ENCODE data around the gene LTA. TPM values are rescaled to one million over a fixed set of nuclear protein-coding genes. Genes with fewer than 3 reads are reported as not detected.

LTA gene
- polyA plus RNA-seq, 3 donors: 0.26 to 0.28 TPM; not detected in 1

- Histone ChIP-seq H3K27ac (ENCODE audit: low read depth in 1 of 2, low read length in 2 of 2) (peak overlapping the region; percentile 96 to 98), H3K36me3 (replicated peaks in 1 of 2; ENCODE audit: control insufficient read depth in 1 of 2, insufficient read depth in 2 of 2, low read length in 2 of 2) (no peaks in the 10 kb centered on the region), H3K4me1 (ENCODE audit: control insufficient read depth in 1 of 2, insufficient read depth in 2 of 2, low read length in 2 of 2) (peaks cover 84 to 85% of the 10 kb centered on the region in 2 donors), H4K20me1 (ENCODE audit: insufficient read depth, low read length) (no peaks in the 10 kb centered on the region), H3K27me3 (ENCODE audit: control insufficient read depth in 2 of 2, insufficient read depth in 2 of 2, low read length in 2 of 2) (no peaks in the 10 kb centered on the region), H3K9ac (ENCODE audit: insufficient read depth, low read length, poor library complexity, severe bottlenecking) (peak overlapping the region; percentile 75), H3K79me2 (ENCODE audit: insufficient read depth, low read length) (peaks cover 15% of the 10 kb centered on the region), H3K4me3 (replicated peaks in 1 of 3; ENCODE audit: low read depth in 2 of 3, low read length in 3 of 3) (peak overlapping the region in 2 of 3 experiments; percentile 4 to 66), H2AFZ (ENCODE audit: insufficient read depth, low read depth, low read length, poor library complexity, severe bottlenecking) (no peak overlapping the region), H3K4me2 (replicated peaks; ENCODE audit: extremely low read depth, low read length, poor library complexity, severe bottlenecking) (peak overlapping the region; percentile 78), H3K9me3 (replicated peaks in 1 of 2; ENCODE audit: control insufficient read depth in 1 of 2, insufficient read depth in 1 of 2, low read length in 2 of 2) (no peaks in the 10 kb centered on the region)
- DNase-seq: no peak
- H3K4me1 Mint-ChIP-seq: peaks cover 87% of the 10 kb centered on the region
- intact Hi-C loops (cut with micrococcal nuclease): loop anchor here in 1 of 2 donors (1.0 kb wide), 1 partner anchor 8 kb away; no protein-coding TSS in a partner anchor
- TF ChIP-seq CTCF (IDR thresholded peaks at IDR 0.05): no peak
- peaks cover 18 to 26% of the 10 kb centered on the region in 2 donors for H3K36me3 Mint-ChIP-seq
- H3K4me3 Mint-ChIP-seq: peak overlapping the region; percentile 79 to 81
- peaks cover 0 to 4% (median 0%) of the 10 kb centered on the region in 3 donors for H3K27me3 Mint-ChIP-seq (ENCODE audit: low read depth in 3 of 3)
- H3K27ac Mint-ChIP-seq: peak overlapping the region; percentile 91 to 98 (median 94)
- no peaks in the 10 kb centered on the region for H3K9me3 Mint-ChIP-seq
These were observed 11.4 kb upstream of the LTA start for GRCh38 chr6:31560697-31561058.

GRCh38 chr6:31567531-31568370 lies 4.3 kb upstream of the LTA start:
- H3K9ac ChIP-seq (ENCODE audit: insufficient read depth, low read length, poor library complexity, severe bottlenecking): peak overlapping the region; percentile 53
- Mint-ChIP-seq H3K27me3 (ENCODE audit: low read depth in 3 of 3) (peaks cover 1 to 6% (median 2%) of the 10 kb centered on the region in 3 donors), H3K27ac (peak overlapping the region; percentile 90 to 99 (median 97)), H3K36me3 (peaks cover 4 to 6% of the 10 kb centered on the region in 2 donors), H3K4me3 (peak overlapping the region; percentile 42 to 77), H3K9me3 (peaks cover 0 to 2% (median 0%) of the 10 kb centered on the region in 7 donors), H3K4me1 (peaks cover 59% of the 10 kb centered on the region)
- no peaks in the 10 kb centered on the region for H3K9me3 ChIP-seq (replicated peaks in 1 of 2; ENCODE audit: control insufficient read depth in 1 of 2, insufficient read depth in 1 of 2, low read length in 2 of 2)
- intact Hi-C loops (cut with micrococcal nuclease): loop anchor here in 1 of 2 donors (1.0 kb wide), 1 partner anchor 7 kb away; no protein-coding TSS in a partner anchor
- no peaks in the 10 kb centered on the region for H4K20me1 ChIP-seq (ENCODE audit: insufficient read depth, low read length)
- WGBS (ENCODE audit: insufficient coverage): 62% methylated on average over 7 of the region's 9 CpGs
- no peaks in the 10 kb centered on the region for H3K79me2 ChIP-seq (ENCODE audit: insufficient read depth, low read length)
- H3K27ac ChIP-seq (ENCODE audit: low read depth in 1 of 2, low read length in 2 of 2): peak overlapping the region; percentile 88 to 96
- H3K4me1 ChIP-seq (ENCODE audit: control insufficient read depth in 1 of 2, insufficient read depth in 2 of 2, low read length in 2 of 2): peaks cover 41 to 46% of the 10 kb centered on the region in 2 donors
- DNase-seq: peak in 1 of 3 donors; percentile 45
- TF ChIP-seq CTCF (IDR thresholded peaks at IDR 0.05): no peak
- H3K27me3 ChIP-seq (ENCODE audit: control insufficient read depth in 2 of 2, insufficient read depth in 2 of 2, low read length in 2 of 2): no peaks in the 10 kb centered on the region
- peak overlapping the region in 1 of 3 experiments; percentile 41 for H3K4me3 ChIP-seq (replicated peaks in 1 of 3; ENCODE audit: low read depth in 2 of 3, low read length in 3 of 3)
- no peaks in the 10 kb centered on the region for H3K36me3 ChIP-seq (replicated peaks in 1 of 2; ENCODE audit: control insufficient read depth in 1 of 2, insufficient read depth in 2 of 2, low read length in 2 of 2)
- peak overlapping the region; percentile 55 for H3K4me2 ChIP-seq (replicated peaks; ENCODE audit: extremely low read depth, low read length, poor library complexity, severe bottlenecking)
- H2AFZ ChIP-seq (ENCODE audit: insufficient read depth, low read depth, low read length, poor library complexity, severe bottlenecking): no peak overlapping the region
